Body of pancreas (tissue), 4 donors: ENCODE data around the gene CLBA1.

Source experiments
- CTCF ChIP-seq, 7 experiments: fragments of 450-650 bp in 4 of 7; fragments of 200-600 bp in 3 of 7; sonication (generic) in 3 of 7; IDR thresholded peaks; one replicate each; pipeline ENCODE4 v1.5.1; 2016 to 2019; ENCODE audit warnings: antibody characterized with exemption in 7 of 7
- POLR2A ChIP-seq, 3 donors: fragments of 450-650 bp; IDR thresholded peaks; one replicate each; pipeline ENCODE4 v1.6.1; 2016; ENCODE audit warnings: antibody characterized with exemption in 3 of 3, mild to moderate bottlenecking in 2 of 3

GRCh38 chr14:105026802-105027563 lies 41.4 kb downstream of the CLBA1 start:
- TF ChIP-seq POLR2A (IDR thresholded peaks at IDR 0.05) (no peak), CTCF (IDR thresholded peaks at IDR 0.05) (no peak)
